Suprapubic skin (tissue), 4 donors: ENCODE measurements around the gene PPP1R18. TPM values are rescaled to one million over a fixed set of nuclear protein-coding genes. Genes with fewer than 3 reads are reported as not detected.

Experiments used
- DNase-seq, 2 donors: peaks; one replicate each; pipeline ENCODE4 v3.0.0-alpha.2; 2019; ENCODE audit warnings: low spot score in 2 of 2
- H3K27ac ChIP-seq: fragments of 200-600 bp; sonication (generic); one replicate; pipeline ENCODE4 v1.5.1; 2019
- H3K27me3 ChIP-seq: fragments of 200-600 bp; sonication (generic); one replicate; pipeline ENCODE4 v1.5.1; 2019
- H3K36me3 ChIP-seq: fragments of 200-600 bp; sonication (generic); one replicate; pipeline ENCODE4 v1.5.1; 2019
- H3K4me1 ChIP-seq: fragments of 200-600 bp; sonication (generic); one replicate; pipeline ENCODE4 v1.5.1; 2019
- H3K4me3 ChIP-seq: fragments of 200-600 bp; sonication (generic); one replicate; pipeline ENCODE4 v1.5.1; 2019; ENCODE audit warnings: mild to moderate bottlenecking
- H3K9me3 ChIP-seq: fragments of 200-600 bp; sonication (generic); one replicate; pipeline ENCODE4 v1.5.1; 2019
- EP300 ChIP-seq: sonication (generic); formaldehyde crosslinking; IDR thresholded peaks from one replicate; pipeline ENCODE4 v1.6.1; 2017; ENCODE audit warnings: antibody characterized with exemption
- POLR2A ChIP-seq, 2 donors: fragments of 450-650 bp; IDR thresholded peaks; one replicate each; pipeline ENCODE4 v1.6.1; 2017; ENCODE audit warnings: antibody characterized with exemption in 2 of 2, mild to moderate bottlenecking in 2 of 2, moderate library complexity in 2 of 2
- POLR2AphosphoS5 ChIP-seq, 3 donors: sonication (generic); formaldehyde crosslinking; IDR thresholded peaks; one replicate each; pipeline ENCODE4 v1.6.1; 2017; ENCODE audit warnings: antibody characterized with exemption in 3 of 3
- WGBS: methylation state at CpG from one replicate; pipeline ENCODE4 v1.1.5; 2018; 5-methylcytosine and 5-hydroxymethylcytosine counted together
- total RNA-seq, 4 donors: library from RNA; depleted of rRNA; stranded (reverse); fragments of >200 nt; gene quantifications; one replicate each; pipeline ENCODE4 v1.1.0, GENCODE V29; 2016
- TF ChIP-seq, protein P1 (sequence below), 2 donors: fragments of 200-600 bp in 1 of 2; fragments of 450-650 bp in 1 of 2; sonication (generic) in 1 of 2; IDR thresholded peaks; one replicate each; pipeline ENCODE4 v1.5.1; 2016 to 2019; ENCODE audit warnings: antibody characterized with exemption in 2 of 2, mild to moderate bottlenecking in 1 of 2, moderate library complexity in 1 of 2

Gene PPP1R18
- total RNA-seq, 4 donors from 2014 or later = 25.2 to 31.0 (median 29.2) TPM

DNA sequence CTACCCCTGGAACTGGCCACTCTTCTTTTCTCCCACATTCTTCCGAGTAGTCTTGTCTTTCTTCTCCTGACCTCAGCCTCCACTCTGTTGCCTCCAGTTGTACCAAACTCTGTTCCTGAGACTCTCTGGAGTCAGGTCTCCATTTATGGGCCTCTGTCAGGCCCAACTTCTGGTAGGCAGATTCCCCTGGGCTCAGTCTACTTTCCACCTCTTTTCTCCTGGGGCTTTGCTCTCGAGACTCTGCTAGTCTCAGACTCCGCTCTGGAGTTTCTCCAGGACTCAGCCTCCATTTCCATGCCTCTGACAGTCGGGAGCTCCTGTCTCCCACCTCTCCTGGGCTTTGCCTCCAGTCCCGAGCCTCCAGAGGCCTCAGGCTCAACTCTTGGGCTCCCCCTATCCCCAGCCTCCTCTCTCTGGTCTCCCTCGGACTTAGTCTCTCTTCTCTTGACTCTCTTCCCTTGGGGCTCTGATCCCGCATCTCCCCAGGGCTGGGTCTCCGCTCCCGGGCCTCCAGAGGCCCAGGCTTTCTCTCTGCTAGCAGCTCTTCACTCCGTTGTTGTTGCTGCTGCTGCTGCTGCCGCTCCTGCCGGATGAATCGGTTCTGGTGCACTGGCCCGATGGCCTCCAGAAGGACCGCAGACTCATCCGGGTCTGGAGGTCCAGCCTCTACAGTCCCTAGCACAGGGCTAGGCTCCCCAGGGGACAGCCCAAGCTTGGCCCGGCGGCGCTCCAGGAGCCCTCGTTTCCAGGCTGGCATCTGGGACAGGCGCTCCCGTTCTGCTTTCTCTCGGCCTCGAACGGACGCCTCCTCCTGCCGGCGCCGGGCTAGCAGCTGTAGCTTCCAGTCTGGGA is 1.1 kb downstream of the PPP1R18 start:
- peak overlapping the region; percentile 68 for H3K4me3 ChIP-seq
- H3K27ac ChIP-seq = peak overlapping the region; percentile 98
- no peak for DNase-seq
- H3K9me3 ChIP-seq = no peaks in the 10 kb centered on the region
- H3K36me3 ChIP-seq = no peaks in the 10 kb centered on the region
- 8% methylated on average over 25 of the region's 29 CpGs for WGBS
- H3K4me1 ChIP-seq = peaks cover 84% of the 10 kb centered on the region
- TF ChIP-seq, protein P1, sequence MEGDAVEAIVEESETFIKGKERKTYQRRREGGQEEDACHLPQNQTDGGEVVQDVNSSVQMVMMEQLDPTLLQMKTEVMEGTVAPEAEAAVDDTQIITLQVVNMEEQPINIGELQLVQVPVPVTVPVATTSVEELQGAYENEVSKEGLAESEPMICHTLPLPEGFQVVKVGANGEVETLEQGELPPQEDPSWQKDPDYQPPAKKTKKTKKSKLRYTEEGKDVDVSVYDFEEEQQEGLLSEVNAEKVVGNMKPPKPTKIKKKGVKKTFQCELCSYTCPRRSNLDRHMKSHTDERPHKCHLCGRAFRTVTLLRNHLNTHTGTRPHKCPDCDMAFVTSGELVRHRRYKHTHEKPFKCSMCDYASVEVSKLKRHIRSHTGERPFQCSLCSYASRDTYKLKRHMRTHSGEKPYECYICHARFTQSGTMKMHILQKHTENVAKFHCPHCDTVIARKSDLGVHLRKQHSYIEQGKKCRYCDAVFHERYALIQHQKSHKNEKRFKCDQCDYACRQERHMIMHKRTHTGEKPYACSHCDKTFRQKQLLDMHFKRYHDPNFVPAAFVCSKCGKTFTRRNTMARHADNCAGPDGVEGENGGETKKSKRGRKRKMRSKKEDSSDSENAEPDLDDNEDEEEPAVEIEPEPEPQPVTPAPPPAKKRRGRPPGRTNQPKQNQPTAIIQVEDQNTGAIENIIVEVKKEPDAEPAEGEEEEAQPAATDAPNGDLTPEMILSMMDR (IDR thresholded peaks at IDR 0.05) = no peak
- TF ChIP-seq EP300 = no peak
- no peak for TF ChIP-seq POLR2A (IDR thresholded peaks at IDR 0.05)
- no peak for TF ChIP-seq POLR2AphosphoS5 (IDR thresholded peaks at IDR 0.05)
- no peaks in the 10 kb centered on the region for H3K27me3 ChIP-seq

DNA sequence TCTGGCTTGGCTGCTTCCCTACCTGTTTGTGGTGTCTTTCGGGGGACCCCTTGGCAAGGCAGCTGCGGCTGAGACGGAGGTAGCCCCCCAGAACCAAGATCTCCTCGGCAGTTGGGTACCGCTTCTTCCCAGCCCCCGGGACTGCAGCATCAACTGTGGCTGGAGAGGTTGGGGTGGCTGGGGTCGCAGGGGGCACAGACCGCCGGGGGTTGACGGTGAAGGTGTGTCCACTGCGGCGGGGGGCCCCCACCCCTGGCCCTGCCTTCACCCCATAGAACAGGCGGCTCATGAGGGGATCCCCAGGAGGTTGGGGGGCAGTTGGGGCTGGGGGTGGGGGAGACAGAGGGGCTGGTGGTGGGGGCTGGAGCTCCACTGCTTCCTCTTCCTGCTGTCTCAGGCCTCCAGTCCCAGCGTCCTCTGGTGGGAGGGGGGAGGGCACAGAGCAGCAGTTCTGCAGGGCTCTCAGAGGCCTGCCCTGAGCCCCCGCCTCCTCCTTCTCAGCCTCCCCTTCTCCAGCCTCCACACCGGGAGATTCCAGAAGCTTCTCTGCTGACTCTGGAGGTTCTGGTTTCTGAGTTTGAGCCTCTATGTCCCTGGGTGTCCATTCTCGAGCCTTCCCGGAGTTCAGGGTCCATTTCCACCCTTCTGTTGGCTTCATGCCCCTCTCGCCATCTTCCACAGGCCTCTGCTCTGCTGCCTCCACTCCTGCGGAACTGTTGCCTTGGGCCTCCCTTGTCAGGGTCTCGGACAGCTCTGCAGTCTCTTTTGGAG is 1.9 kb downstream of the PPP1R18 start:
- Histone ChIP-seq H3K36me3 (no peaks in the 10 kb centered on the region), H3K9me3 (no peaks in the 10 kb centered on the region), H3K4me3 (peak overlapping the region; percentile 68), H3K27me3 (no peaks in the 10 kb centered on the region), H3K4me1 (peaks cover 82% of the 10 kb centered on the region), H3K27ac (peak overlapping the region; percentile 98)
- TF ChIP-seq EP300 = no peak
- TF ChIP-seq POLR2A (IDR thresholded peaks at IDR 0.05) = no peak
- TF ChIP-seq, protein P1 (IDR thresholded peaks at IDR 0.05) = no peak
- no peak for TF ChIP-seq POLR2AphosphoS5 (IDR thresholded peaks at IDR 0.05)
- no peak for DNase-seq
- 9% methylated on average over 19 of the region's 21 CpGs for WGBS

DNA sequence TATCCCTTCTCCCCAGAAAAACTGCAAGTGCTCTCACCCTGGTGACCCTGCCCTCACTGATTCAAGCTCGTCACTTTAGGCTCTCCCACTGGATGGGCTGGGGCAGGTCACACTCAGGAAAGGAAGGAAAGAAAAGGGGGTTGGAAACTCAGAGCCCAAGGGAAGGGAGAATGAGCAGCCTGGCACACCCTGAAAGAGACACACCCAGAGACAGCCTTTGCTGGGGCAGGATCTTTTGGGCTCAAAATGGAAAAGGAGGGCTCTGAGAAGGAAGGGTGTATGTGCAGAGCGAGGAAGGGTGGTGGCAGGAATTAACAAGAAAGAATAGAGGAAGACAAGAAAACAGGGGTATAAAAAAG is 2.5 kb downstream of the PPP1R18 start:
- Histone ChIP-seq H3K4me1 (peaks cover 82% of the 10 kb centered on the region), H3K36me3 (no peaks in the 10 kb centered on the region), H3K9me3 (no peaks in the 10 kb centered on the region), H3K27me3 (no peaks in the 10 kb centered on the region), H3K4me3 (peak overlapping the region; percentile 68), H3K27ac (peak overlapping the region; percentile 98)
- TF ChIP-seq EP300 = no peak
- no peak for TF ChIP-seq POLR2A (IDR thresholded peaks at IDR 0.05)
- TF ChIP-seq, protein P1 (IDR thresholded peaks at IDR 0.05) = no peak
- no peak for TF ChIP-seq POLR2AphosphoS5 (IDR thresholded peaks at IDR 0.05)
- WGBS = 6% methylated on average over 2 of the region's 2 CpGs
- DNase-seq = no peak

DNA sequence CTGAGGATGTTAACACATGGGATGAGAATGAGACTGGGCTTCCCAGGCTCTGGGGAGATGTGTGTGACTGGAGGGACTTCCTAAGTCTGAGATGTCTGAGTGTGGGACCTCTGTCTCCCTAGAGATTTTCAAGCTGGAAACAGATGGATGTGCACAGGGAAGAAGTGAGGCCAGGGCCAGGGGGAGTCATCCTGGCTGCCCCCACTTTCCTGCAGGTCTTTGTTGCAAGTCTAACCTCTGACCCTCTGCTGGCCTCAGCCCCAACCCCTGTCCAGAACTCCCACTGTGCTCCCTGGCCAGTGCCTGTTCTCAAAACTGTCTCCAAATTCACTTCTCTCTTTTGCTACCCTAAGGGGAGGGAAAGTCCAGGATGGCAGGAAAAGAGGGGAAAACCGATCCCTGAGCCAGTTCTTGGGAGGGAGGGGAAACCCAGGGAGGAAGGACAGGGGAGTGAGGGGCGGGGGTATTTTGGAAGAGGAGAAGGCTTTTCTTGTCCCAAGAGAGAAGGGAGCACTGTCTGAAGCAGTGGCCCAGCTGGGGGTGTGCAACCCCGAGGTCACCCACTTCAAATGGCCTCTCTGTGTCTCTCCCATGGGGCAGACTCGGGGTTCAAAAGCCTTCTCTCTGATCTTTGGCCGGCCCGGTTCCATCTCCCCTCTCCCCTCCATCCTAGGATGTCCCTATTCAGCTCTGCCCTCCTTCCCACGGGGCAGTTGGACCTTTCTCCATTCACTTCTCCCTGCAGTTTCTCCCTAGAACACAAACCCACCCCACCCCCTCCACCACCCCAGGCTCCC is 3.1 kb downstream of the PPP1R18 start:
- Histone ChIP-seq H3K36me3 (peaks cover 5% of the 10 kb centered on the region), H3K9me3 (no peaks in the 10 kb centered on the region), H3K27me3 (no peaks in the 10 kb centered on the region), H3K27ac (peak overlapping the region; percentile 98), H3K4me3 (peak overlapping the region; percentile 68), H3K4me1 (peaks cover 78% of the 10 kb centered on the region)
- DNase-seq = no peak
- TF ChIP-seq, protein P1 (IDR thresholded peaks at IDR 0.05) = no peak
- TF ChIP-seq EP300 (no peak), POLR2AphosphoS5 (IDR thresholded peaks at IDR 0.05) (no peak), POLR2A (IDR thresholded peaks at IDR 0.05) (no peak)
- 4% methylated on average over 7 of the region's 7 CpGs for WGBS
